Stimulated activated naive CD4-positive, alpha-beta T cell (primary cell): Measurements from ENCODE around the gene SMIM38.

Experiments
- DNase-seq, 6 experiments: peaks; one replicate each; lab custom pipeline; 2025; lab: John Stamatoyannopoulos, UW

Gene SMIM38

DNA sequence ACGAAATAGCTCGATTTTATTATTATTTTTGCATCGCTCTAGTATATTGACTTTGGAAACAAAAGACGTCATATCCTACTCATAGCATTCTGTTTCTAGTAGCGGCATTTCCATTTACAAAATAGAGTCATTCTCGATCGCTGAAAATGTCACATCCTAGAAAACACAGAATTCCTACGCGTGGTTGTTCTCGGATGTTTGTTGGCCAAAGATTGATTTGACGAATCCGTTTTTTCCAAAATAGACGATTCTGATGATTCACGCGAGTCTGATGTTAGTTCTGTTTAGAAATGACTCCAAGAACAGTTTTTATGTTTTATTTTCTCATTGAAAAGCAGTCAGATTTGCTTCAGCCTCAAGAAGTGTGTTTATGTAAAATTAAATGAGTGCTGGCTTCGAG lies 47.6 kb downstream of the SMIM38 start:
- no peak for DNase-seq

DNA sequence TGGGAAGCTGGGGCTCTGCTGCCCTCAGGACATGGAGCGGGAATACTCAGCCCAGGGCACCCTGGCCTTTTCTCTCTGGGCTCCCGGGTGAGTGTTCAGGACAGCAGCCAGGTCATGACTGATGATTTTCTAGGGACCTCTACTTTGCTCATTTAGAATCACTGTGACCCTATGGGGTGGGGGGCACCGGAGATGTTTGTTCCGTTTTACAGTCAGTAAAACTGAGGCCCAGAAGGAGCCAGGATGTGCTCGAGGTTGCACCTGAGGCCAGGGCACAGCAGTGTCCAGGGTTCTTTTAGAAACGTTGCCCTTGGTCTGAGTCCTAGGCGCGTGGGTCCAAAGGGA lies 48.1 kb downstream of the SMIM38 start:
- no peak for DNase-seq

DNA sequence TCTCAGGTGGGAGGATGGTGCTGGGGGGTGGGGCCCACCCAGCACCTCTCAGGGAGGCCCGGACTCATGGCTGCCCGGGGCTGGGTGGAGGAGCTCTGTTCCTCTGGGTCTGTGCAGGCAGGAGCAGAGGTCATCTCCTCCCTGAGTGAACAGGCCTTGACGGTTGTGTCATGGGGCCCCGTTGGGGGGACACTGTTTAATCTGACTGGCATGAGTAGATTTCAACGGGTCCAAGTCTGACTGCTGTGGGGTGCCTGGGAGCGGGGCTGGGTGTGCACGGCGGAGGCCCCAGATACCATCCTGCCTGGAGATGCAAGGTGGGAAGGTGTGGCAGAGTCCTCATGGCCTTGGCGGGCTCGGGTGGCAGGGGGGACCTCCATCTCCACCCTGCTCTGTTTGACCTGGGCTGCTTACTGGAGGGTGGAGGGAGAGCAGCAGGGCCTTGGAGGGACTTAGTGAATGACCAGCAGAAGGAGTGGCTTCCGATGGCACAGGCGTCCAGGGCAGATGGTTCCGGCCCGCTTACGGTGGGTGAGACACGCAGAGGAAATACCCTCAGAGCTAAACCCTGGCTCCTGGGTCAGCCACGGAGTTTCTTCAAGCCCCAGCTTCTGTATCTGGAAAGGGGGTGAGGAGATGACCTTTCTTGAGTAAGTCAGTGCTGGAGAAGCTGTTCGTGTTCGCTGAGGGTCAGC lies 48.7 kb downstream of the SMIM38 start:
- DNase-seq: no peak

DNA sequence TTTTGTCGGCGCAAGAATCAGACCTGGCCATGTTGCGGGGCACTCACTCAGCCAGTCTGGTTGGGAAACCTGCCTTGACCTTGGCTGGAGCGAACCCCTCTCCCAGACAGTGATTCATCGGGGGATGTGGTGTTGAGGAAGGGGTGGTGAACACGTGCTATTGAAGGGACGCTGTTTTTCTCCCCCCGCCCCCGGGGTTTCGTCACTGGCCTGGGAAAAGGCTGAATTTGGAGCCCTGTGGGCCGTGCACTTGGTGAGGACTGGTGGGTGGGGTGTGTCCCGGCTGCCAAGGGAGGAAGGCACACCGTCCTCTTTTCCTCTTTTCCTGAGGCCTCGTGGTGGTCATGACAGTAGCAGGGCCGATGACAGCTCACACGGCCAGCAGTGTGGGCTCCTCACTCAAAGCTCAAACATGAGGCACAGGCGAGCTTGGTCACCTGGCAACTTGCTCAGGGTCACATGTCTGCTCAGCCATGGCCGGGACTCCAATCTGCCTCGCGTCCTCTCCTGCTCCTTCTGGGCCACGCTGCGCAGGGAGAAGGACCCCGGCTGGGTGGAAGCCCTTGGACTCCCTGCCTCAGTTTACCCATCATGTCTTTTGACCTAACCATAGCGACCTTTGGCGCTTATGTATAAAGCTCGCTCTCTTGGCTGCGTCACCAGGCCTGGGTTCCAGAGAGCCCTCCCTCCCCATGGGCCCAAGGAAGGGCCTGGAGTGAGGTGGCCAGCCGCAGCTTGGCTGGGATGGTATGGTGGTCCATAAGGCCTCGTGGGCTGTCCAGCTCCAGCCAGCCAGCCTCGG lies 49.4 kb downstream of the SMIM38 start:
- DNase-seq: no peak
